ENCODE measurements around the gene ST7L. TPM values are rescaled to one million over a fixed set of nuclear protein-coding genes. Genes with fewer than 3 reads are reported as not detected.

Gene ST7L
- total and polyA plus RNA-seq, 2 experiments from 2014 or later, result 13.9 to 21.0 TPM

- Histone ChIP-seq H3K9ac (peak overlapping the region; percentile 99), H4K20me1 (ENCODE audit: insufficient read depth) (peaks cover 11% of the 10 kb centered on the region), H3K9me3 (ENCODE audit: low read depth) (no peaks in the 10 kb centered on the region), H3K79me2 (ENCODE audit: insufficient read depth) (peaks cover 98% of the 10 kb centered on the region), H3K4me1 (ENCODE audit: insufficient read depth) (peaks cover 31% of the 10 kb centered on the region), H3K9me2 (ENCODE audit: insufficient read depth) (no peaks in the 10 kb centered on the region), H3K4me3 (peak overlapping the region; percentile 99), H2AFZ (peak overlapping the region; percentile 89), H3K36me3 (ENCODE audit: low read depth) (0 out of 2 replicates have a peak, but pooled peaks cover 3% of the 10 kb centered on the region), H3K27me3 (replicated peaks; ENCODE audit: insufficient read depth) (no peaks in the 10 kb centered on the region), H3K27ac (peak overlapping the region; percentile 97), H3F3A (ENCODE audit: insufficient read depth) (peaks cover 17% of the 10 kb centered on the region; the same call in 1 of the 2 replicates), H3K4me2 (ENCODE audit: unreplicated experiment) (peak overlapping the region; percentile 98)
- in situ Hi-C loops (cut with MboI), result loop anchor here (10.0 kb wide), 1 partner anchor 223 kb away; the partner anchor contains the start of gene CTTNBP2NL
- no peak for TF ChIP-seq EZH2 (IDR thresholded peaks at IDR 0.05; ENCODE audit: insufficient read depth, poor library complexity, severe bottlenecking)
- no peak for TF ChIP-seq EZH2phosphoT487 (IDR thresholded peaks at IDR 0.05; ENCODE audit: insufficient read depth, low read depth)
- peak; percentile 53 for DNase-seq
- 1% methylated on average over 12 of the region's 12 CpGs for WGBS, 2 experiments (ENCODE audit: low coverage in 1 of 2, low lambda C conversion rate in 2 of 2, missing lambda C conversion rate in 2 of 2)
Measured at GRCh38 chr1:112618114-112618720, 724 bp downstream of the ST7L start.

- peak; percentile 69 for DNase-seq
- WGBS, 2 experiments (ENCODE audit: low coverage in 1 of 2, low lambda C conversion rate in 2 of 2, missing lambda C conversion rate in 2 of 2), result 36 to 42% methylated on average over 6 of the region's 6 CpGs
- Histone ChIP-seq H2AFZ (no peak overlapping the region), H3F3A (ENCODE audit: insufficient read depth) (0 out of 2 replicates have a peak, but pooled peaks cover 4% of the 10 kb centered on the region), H3K27me3 (replicated peaks; ENCODE audit: insufficient read depth) (no peaks in the 10 kb centered on the region), H3K4me3 (no peak overlapping the region), H3K27ac (no peak overlapping the region), H3K36me3 (ENCODE audit: low read depth) (peaks cover 24% of the 10 kb centered on the region; the same call in 1 of the 2 replicates), H3K9me3 (ENCODE audit: low read depth) (no peaks in the 10 kb centered on the region), H3K9me2 (ENCODE audit: insufficient read depth) (no peaks in the 10 kb centered on the region), H4K20me1 (ENCODE audit: insufficient read depth) (no peaks in the 10 kb centered on the region), H3K4me2 (ENCODE audit: unreplicated experiment) (no peak overlapping the region), H3K9ac (no peak overlapping the region), H3K79me2 (ENCODE audit: insufficient read depth) (peaks cover 95% of the 10 kb centered on the region), H3K4me1 (ENCODE audit: insufficient read depth) (peaks cover 10% of the 10 kb centered on the region; the same call in 1 of the 2 replicates)
- in situ Hi-C loops (cut with MboI), result loop anchor here (10.0 kb wide), 1 partner anchor 220 kb away; the partner anchor contains the start of gene CTTNBP2NL
- no peak for TF ChIP-seq EZH2 (IDR thresholded peaks at IDR 0.05; ENCODE audit: insufficient read depth, poor library complexity, severe bottlenecking)
- no peak for TF ChIP-seq EZH2phosphoT487 (IDR thresholded peaks at IDR 0.05; ENCODE audit: insufficient read depth, low read depth)
Measured at GRCh38 chr1:112614460-112615065, 4.4 kb downstream of the ST7L start.

GRCh38 chr1:112605633-112606327, 13.2 kb downstream of the ST7L start:
- TF ChIP-seq EZH2 (IDR thresholded peaks at IDR 0.05; ENCODE audit: insufficient read depth, poor library complexity, severe bottlenecking) (no peak), EZH2phosphoT487 (IDR thresholded peaks at IDR 0.05; ENCODE audit: insufficient read depth, low read depth) (no peak)
- Histone ChIP-seq H3K36me3 (ENCODE audit: low read depth) (peaks cover 52% of the 10 kb centered on the region), H3K4me2 (ENCODE audit: unreplicated experiment) (no peak overlapping the region), H3K4me1 (ENCODE audit: insufficient read depth) (no peaks in the 10 kb centered on the region), H3K27me3 (replicated peaks; ENCODE audit: insufficient read depth) (no peaks in the 10 kb centered on the region), H3K79me2 (ENCODE audit: insufficient read depth) (peaks cover 9% of the 10 kb centered on the region; the same call in 1 of the 2 replicates), H2AFZ (no peak overlapping the region), H3K9ac (no peak overlapping the region), H3F3A (ENCODE audit: insufficient read depth) (no peaks in the 10 kb centered on the region), H3K4me3 (no peak overlapping the region), H3K9me2 (ENCODE audit: insufficient read depth) (no peaks in the 10 kb centered on the region), H3K27ac (no peak overlapping the region), H4K20me1 (ENCODE audit: insufficient read depth) (no peaks in the 10 kb centered on the region), H3K9me3 (ENCODE audit: low read depth) (no peaks in the 10 kb centered on the region)
- in situ Hi-C loops (cut with MboI), result no loop called here
- no peak for DNase-seq
- 99 to 100% methylated on average over 4 of the region's 4 CpGs for WGBS, 2 experiments (ENCODE audit: low coverage in 1 of 2, low lambda C conversion rate in 2 of 2, missing lambda C conversion rate in 2 of 2)

- no peak overlapping the region for H3K9ac ChIP-seq
- H3K36me3 ChIP-seq (ENCODE audit: low read depth), result peaks cover 37% of the 10 kb centered on the region
- no peaks in the 10 kb centered on the region for H3K4me1 ChIP-seq (ENCODE audit: insufficient read depth)
- H3K4me3 ChIP-seq, result no peak overlapping the region
- no peaks in the 10 kb centered on the region for H4K20me1 ChIP-seq (ENCODE audit: insufficient read depth)
- no peaks in the 10 kb centered on the region for H3K9me3 ChIP-seq (ENCODE audit: low read depth)
- no peaks in the 10 kb centered on the region for H3K27me3 ChIP-seq (replicated peaks; ENCODE audit: insufficient read depth)
- no peak for DNase-seq
- H3K27ac ChIP-seq, result no peak overlapping the region
- H2AFZ ChIP-seq, result no peak overlapping the region
- no peaks in the 10 kb centered on the region for H3K9me2 ChIP-seq (ENCODE audit: insufficient read depth)
- in situ Hi-C loops (cut with MboI), result no loop called here
- 100% methylated on average over 1 of the region's 1 CpG for WGBS, 2 experiments (ENCODE audit: low coverage in 1 of 2, low lambda C conversion rate in 2 of 2, missing lambda C conversion rate in 2 of 2)
- H3K79me2 ChIP-seq (ENCODE audit: insufficient read depth), result no peaks in the 10 kb centered on the region; the same call in 1 of the 2 replicates
- TF ChIP-seq EZH2phosphoT487 (IDR thresholded peaks at IDR 0.05; ENCODE audit: insufficient read depth, low read depth) (no peak), EZH2 (IDR thresholded peaks at IDR 0.05; ENCODE audit: insufficient read depth, poor library complexity, severe bottlenecking) (no peak)
- no peak overlapping the region for H3K4me2 ChIP-seq (ENCODE audit: unreplicated experiment)
- no peaks in the 10 kb centered on the region for H3F3A ChIP-seq (ENCODE audit: insufficient read depth)
Measured at GRCh38 chr1:112603541-112603940, 15.4 kb downstream of the ST7L start.

Measured in GM23248 (cell line).